Measurements from ENCODE around the gene LRRC56.

Gene LRRC56

DNA sequence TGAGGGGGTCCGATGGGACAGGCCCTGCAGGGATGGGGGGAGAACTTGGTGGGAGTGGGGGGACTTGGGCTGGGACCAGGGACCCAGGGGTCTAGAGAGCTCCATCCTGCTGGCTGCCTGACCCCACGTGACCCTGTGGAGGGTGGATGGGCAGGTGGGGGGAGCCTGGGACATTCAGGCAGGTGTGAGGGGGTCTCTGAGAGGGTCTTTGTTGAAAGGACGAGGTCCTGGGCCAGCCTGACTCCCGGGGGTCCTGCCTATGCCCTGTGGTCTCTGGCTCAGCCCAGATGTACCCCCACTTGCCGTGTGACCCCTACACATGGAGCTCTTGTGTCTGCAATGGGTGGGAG lies 7.5 kb downstream of the LRRC56 start:
- no peak for DNase-seq

DNA sequence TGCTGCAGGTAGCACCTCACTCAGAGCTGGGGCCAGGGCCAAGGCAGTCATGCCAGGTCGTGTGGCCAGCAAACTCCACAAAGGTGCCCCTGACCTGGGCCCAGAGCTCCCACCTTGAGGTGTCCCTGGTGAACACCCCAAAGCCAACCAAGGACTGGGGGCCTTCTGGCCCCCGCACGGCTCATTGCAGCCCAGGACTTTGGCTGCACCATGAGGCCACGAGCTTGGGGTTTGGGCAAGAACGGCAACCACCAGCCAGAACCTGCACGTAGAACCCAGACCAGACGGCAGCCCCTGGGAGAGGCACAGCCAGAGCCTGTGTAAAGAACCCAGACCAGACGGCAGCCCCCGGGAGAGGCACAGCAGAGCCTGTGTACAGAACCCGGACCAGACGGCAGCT lies 7.8 kb downstream of the LRRC56 start:
- no peak for DNase-seq

DNA sequence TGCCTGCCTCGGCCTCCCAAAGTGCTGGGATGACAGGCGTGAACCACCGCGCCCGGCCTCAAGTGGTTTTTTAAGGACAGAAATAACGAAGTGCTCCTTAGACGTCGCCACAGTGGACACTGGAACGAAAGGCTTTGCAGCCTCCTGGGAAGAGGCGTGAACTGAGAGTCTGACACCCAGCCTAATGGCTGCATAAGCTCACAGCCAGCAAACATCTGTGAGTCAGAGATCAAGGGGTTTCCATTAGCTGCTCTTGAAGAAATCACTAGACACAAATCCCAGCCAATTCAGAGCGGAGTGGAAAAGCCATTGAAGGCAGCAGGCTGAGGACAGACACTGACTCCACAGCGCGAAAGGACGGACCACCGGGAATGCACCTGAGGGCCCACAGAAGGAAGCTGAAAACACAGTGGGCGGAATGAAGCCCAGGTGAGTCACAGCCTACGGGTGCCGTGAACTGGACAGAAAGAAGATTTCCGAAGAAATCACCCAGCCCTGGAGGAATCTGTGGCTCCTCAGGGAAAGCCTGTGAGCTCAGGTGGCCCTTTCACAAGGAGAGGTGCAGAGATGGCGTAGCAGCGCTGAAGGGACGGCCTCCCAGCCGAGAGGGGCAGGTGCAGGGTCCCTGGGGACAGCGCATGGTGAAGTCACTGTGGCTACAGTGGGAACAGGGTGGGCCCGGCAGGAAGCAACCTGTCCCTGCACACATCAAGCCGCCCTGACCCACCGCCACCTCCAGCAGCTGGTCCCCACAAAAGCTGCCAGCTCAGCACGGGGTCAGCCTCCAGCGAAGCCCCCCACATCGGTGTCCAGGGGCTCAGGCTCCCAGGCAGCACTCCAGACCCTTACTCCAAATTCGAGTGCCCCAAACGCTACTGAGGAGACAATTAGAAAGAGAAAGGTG lies 11.6 kb downstream of the LRRC56 start:
- no peak for DNase-seq

GRCh38 chr11:550021-550745 lies 12.9 kb downstream of the LRRC56 start:
- no peak for DNase-seq

GRCh38 chr11:550746-551085 lies 13.4 kb downstream of the LRRC56 start:
- no peak for DNase-seq

DNA sequence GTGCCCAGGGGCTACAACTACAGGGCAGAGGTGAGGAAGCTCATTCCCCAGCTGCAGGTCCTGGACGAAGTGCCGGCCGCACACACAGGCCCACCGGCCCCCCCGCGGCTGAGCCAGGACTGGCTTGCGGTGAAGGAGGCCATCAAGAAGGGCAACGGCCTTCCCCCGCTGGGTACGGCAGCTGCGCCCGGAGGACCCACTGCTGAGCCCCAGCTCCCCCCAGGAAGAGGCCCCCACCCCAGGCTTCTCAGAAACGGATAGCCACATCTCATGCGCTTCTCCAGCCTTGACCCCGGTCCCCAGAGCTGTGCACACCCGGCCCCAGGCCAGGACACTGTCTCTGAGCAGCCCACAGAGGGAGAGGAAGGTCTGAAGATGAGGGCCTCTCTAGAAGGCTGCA lies 13.8 kb downstream of the LRRC56 start:
- no peak for DNase-seq

DNA sequence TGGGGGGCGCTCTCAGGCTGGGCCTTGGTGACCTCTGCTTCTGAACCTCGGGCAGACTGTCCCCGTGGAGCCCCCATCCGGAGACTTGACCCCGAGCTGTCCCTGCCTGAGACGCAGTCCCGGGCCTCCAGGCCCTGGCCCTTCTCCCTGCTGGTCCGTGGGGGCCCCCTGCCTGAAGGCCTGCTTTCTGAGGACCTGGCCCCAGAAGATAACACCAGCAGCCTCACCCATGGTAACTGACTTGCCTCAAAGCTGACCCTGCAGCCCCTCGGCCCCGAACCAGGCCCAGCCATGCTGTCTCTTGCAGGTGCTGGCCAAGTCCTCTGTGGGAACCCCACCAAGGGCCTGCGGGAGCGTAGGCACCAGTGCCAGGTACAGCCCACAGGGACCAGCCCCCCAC lies 14.3 kb downstream of the LRRC56 start:
- no peak for DNase-seq

DNA sequence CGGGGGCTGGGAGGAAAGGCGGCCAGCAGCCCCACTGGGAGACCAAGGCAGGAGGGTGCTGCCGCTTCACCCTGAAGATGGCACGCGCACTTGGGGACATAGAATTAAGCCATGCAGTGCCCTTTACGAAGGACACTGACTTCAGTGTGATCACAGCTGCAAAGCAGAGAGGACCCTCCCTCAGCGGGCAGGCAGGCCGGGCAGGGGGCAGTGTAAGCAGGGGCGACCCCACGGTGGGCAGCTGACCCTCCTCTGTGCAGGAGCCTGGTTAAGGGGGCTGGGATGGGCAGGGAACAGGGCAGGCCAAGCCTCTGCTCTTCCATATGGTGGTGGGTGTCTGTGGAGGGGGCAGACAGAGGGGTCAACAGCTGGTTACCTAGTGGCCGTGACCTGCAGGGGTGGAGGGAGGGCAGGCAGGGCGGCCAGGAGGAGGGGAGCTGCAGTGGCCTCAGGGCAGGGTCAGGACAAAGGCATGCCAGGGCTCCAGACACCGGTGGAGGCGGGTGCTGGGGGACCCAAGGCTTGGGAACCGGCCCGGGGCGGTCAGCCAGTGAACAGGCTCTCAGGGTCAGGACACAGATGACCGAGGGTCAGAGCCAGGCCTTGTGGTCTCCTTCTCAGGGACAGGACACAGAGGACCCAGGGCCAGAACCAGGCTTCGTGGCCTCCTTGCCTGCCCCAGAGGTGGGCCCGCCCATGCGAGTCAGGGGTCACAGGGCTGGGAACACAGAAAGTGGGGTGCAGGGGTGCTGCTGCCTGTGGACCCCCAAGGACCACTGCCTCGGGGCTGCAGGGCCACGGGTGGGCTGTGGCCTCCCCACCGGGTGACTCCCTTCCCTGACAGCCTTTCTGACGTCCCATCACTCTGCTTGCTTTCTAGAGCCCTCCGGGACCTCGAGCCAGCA lies 16.0 kb downstream of the LRRC56 start:
- DNase-seq: no peak

- DNase-seq: no peak
Measured at GRCh38 chr11:553988-554340, 16.6 kb downstream of the LRRC56 start.

DNA sequence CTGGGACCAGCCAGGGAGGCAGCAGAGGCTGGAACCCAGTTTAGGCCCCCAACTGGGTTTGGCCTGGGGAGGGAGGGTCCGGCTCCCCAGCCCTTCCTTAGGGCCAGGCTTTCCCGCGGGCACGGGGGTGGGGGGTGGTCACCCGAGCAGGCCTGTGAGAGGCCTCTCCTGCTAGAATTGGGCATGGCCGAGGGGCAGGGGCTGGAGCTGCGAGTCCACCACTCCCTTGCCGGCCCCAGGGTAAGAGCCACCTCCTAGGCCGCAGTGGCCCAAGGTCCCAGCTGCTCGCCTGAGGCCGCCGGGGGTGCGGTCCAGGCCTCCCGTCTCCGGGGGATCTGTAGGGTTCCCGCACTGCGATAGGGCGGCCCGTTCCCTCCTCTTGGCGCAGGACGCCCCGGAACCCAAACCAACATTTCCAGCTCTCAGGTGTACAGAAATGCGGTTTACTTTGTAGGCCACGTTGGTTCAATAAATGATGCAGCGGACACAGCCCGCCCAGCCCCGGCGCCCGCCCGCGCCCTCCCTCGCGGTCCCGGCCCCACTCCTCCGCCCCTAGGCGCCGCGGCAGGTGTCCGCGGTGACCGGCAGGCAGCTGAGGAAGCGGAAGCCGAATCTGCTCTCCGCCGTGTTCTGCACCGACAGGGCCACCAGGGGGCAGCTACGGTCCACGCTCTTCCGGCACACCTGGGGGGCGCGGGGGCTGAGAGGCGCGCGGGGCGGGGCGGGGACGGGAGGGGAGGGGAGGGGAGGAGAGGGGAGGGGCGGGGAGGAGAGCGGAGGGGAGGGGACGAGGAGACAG lies 17.3 kb downstream of the LRRC56 start:
- DNase-seq: peak; percentile 40

DNA sequence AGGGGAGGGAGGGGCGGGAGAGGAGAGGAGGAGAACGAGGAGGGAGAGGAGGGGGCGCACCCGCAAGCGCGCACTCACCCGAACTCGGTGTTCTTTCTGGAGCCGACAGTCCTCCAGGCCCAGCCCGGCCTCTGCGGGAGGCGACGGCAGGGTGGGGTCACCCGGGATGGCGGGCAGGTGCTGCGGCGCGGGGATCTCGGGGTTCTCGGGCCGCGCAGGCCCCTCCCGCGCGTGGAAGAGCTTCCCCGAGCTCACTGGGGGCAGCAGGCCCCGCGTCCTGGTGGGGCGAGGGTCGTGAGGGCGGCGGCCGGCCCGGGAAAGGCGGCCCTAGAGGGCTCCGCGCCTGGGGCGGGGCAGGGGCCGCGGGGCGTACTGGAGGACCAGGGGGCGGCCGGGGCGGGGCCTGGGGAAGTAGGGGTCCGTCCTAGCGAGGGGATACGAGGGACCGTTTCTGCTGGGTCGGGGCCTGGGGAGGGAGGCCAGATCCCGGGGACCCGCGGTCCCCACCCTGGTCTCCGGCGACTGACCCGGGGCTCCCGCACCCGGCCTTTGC lies 18.0 kb downstream of the LRRC56 start:
- peak; percentile 40 for DNase-seq

DNA sequence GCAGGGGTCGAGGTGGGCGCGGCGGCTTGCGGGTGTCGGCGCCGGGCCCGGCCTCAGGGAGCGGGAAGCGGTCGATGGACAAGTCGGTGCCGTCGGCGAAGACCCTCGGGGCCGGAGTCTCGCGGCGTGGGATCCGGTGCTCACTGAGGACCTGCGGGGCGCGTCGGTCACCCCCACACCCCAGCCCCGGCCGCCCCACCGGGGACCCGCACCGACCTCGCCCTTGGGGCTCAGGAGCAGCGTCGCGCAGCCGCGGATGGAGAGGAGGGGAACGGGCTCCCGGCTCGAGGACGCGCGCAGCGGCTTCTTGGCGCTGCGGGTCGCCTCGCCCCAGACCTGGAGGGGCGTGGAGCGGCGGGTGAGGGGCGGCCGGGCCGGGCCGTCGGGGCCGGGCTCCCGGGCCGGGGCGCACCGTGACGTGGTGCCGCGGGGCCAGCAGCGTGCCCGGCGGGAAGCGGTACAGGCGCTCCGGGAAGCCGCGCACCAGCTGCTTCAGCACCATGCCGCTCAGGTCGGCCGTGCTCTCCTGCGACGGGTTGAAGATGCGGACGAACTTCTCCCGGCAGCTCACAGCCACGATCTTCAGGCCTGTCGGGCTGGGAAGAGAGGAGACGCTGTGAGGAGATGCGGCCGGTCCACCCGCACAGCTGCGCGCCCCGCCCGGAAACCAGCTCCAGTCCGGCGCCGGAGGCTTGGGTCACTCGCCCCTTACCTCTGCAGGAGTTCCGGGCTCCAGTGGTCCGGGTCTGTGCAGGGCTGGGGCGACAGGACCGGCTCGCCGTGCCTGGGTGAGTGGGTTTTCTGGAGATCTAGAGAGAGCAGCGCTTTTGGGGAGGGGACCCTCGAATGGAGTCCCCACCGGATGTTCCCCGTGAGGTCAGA lies 18.7 kb downstream of the LRRC56 start:
- DNase-seq: no peak

DNA sequence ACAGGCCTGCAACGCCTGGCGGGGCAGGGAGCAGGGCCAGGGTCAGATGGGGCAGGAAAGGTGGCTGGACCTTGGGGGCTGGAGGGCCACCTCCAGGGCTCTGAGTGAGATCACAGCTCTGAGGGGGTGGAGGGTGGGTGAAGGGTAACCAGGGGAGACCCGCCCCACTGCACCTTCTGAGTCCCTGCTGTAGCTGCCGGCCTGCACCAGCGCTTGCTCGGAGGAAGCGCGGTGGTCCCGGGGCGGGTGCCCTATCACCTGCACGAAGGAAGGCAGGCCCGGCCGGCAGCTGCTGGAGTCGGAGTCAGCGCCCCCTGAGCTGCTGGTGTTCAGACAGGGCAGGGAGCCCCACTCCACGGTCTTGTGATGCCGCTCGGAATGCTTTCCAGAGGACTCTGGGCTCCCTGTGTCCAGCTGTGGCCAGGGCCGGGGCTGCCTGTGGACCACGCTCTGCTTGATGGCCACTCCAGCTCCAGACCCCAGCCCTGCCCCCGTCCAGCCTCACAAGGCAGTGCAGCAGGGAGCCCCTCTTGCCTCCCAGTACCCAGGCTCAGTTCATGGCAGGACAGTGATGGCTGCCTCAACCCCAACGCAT lies 19.4 kb downstream of the LRRC56 start:
- no peak for DNase-seq

- DNase-seq: no peak
Measured at GRCh38 chr11:557328-558132, 20.2 kb downstream of the LRRC56 start.

- no peak for DNase-seq
Measured at GRCh38 chr11:558503-558902, 21.2 kb downstream of the LRRC56 start.

- DNase-seq: no peak
Measured at GRCh38 chr11:559020-559620, 21.8 kb downstream of the LRRC56 start.

GRCh38 chr11:559712-560304 lies 22.5 kb downstream of the LRRC56 start:
- no peak for DNase-seq

- DNase-seq: peak; percentile 49
Measured at GRCh38 chr11:560305-561147, 23.2 kb downstream of the LRRC56 start, which contains the start of the genes LMNTD2 and RASSF7. LMNTD2 (minus strand) TSS chr11:560738; CDS start chr11:560716, 22 bp downstream. RASSF7 (plus strand) TSS chr11:560970; CDS start chr11:561769, 799 bp downstream.

Measured in DMS79 treated with DMSO at 0.1 percent for 48 hours (cell line).